GM18498 (cell line): Measurements from ENCODE around the gene UBE2R2.
"Not testable (repeated sequence)": the region's sequence is repeated elsewhere in the genome, so short reads cannot be mapped to it uniquely, and the experiment has no call there.

Source experiments
- ATAC-seq: cut with Tn5 transposase; IDR thresholded peaks from one replicate; pipeline ENCODE4 v1.9.1; 2021; ENCODE audit warnings: mild to moderate bottlenecking, moderate library complexity; ENCODE audit not compliant: unreplicated experiment

Gene UBE2R2

DNA sequence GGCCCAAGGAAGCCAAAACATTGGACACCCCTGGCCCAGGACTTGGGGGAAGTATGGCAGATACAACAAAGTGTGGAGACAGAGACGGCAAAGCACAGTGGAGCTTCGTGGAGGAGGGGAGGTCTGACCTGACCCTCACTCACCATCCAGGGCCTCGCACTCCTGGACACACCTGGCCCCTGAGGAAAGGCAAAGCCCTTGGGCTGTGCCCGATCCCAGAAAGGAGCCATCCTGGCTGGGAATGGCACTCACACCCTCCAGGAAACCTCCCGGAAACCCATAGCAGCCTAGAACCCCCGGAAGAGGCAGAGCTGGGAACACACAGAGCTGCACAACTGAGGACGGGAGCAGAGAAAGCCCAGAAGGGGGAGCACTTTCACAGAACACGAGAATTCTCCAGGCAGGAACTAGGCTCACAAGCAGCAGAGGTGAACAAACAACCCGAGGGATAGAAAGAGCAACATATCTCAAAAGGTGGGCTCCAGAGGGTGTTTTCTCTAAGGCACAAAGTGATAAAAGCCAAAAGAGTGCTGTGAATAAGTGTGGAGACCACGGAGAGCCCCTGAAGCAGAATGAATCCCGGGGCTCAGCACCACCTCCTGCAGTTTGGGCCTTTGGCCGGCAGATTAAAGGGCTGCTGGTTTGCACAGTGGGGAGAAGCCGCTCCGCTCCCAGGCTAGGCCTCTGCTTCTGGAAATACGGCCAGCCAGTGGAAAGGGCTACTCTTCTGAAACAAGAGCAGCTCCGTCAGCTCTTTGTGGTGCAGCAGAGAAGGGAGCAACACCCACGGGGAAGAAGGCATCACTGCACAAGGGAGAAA, 108.2 kb downstream of the UBE2R2 start:
- ATAC-seq: no peak

- ATAC-seq: no peak
Measured at GRCh38 chr9:33926746-33927485, 110.0 kb downstream of the UBE2R2 start.

DNA sequence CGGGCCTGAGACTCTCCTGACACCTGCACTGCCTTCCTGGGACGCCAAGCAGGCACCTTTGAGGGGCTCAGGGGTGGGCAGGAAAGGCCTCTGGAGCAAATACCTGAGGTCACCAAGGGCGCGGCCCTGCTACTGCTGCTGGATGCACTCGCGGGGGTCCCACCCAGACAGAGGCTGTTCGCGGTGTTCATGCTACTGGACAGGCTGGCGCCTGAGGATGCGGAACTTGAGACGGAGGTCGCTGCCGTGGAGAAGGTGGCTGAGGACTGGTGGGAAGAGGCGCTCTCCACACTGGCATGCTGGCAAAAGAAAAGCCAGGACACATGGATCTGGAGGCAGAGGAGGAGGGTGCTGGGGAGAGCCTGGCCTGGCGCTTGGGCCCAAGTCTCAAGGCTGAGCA, 110.7 kb downstream of the UBE2R2 start:
- ATAC-seq: no peak

GRCh38 chr9:33931326-33931725, 114.4 kb downstream of the UBE2R2 start:
- ATAC-seq: no peak

DNA sequence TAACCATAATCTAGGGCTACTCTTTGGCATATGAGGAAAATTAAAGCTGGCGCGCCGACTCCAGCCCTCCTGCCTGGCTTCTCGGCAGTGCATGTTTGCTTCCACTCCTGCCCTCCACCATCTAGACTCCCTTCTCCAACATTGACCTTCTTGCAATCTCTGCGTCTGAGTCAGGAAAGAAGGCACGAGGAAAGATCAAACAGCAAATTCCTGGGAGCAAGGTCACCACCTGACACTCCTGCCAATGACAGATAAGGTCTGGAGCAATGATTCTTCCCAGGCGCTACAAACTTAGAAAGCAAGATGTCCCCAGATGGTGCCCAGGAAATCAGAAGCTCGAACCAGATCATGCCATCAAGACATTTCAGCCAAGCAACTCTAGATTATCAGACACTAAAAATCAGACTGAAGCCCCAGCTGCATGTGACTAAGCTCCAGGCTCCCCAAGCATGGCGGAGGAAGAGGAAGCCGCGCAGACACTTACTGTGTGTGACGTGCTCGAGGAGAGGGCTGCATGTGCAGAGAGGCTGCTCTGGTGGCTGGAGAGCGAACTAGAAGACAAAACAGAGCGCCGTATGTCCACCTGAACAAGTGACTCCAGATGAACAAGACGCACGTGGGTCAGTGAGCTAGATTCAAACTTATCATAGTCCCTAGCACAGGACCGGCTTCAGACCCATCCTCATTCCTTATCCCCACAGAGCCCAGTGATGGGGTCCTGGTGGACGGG, 115.3 kb downstream of the UBE2R2 start:
- ATAC-seq: no peak

GRCh38 chr9:33934188-33934878, 117.4 kb downstream of the UBE2R2 start:
- ATAC-seq: no peak

DNA sequence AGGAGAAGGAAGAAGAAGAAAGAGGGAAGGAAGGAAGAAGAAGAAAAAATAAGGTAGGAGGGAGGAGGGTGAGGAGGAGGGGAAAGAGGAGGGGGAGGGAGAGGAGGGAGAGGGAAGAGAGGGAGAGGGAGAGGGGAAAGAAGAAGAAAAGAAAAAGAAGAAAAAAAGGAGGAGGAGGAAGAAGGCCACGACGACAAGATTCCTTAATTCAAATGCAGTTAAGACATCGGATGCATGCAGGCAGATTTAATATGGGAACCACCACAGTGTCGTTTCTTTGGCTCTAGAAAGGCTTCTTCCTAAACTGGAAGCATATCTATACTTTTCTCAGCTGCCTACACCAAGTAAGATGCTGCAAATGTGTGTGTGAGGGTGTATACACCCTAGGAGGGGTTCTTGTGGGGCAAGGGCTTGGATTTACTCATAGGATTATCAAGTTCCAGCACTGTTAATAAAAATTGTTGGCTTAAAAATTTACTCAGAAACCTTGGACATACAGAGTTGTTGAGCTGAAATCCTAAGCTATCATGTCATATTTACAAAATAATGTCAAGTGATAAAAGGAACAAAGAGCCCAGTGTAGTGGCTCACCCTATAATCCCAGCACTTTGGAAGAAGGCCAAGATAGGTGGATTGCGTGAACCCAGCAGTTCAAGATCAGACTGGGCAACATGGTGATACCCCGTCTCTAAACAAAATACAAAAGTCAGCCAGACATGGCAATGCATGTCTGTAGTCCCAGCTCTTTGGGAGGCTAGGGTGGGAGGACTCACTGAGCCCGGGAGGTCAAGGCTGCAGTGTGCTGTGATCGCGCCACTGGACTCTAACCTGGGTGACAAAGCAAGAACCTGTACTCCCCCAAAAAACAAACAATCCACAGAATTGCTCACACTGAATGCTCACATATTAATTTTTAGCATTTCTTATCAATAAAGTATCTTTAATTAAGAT, 123.2 kb downstream of the UBE2R2 start:
- no peak for ATAC-seq

DNA sequence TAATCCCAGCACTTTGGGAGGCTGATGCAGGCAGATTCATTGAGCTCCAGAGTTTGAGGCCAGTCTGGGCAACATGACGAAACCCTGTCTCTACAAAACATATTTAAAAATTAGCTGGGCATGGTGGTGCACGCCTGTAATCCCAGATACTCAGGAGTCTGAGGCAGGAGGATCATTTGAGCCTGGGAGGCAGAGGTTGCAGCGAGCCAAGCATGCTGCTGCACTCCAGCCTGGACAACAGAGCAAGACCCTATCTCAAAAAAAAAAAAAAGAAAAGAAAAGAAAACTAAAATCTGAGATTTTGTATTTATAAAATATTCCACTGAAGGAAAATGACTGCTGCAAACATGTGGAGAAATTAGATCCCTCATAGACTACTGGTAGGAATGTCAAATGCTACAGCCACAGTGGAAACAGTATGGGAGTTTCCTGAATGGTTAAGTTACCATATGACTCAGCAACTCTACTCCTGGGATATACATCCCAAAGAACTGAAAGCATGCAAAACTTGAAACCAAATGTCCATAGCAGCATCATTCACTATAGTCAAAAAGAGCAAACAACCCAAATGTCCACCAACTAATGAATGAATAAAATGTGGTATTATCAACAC, 125.6 kb downstream of the UBE2R2 start:
- no peak for ATAC-seq

DNA sequence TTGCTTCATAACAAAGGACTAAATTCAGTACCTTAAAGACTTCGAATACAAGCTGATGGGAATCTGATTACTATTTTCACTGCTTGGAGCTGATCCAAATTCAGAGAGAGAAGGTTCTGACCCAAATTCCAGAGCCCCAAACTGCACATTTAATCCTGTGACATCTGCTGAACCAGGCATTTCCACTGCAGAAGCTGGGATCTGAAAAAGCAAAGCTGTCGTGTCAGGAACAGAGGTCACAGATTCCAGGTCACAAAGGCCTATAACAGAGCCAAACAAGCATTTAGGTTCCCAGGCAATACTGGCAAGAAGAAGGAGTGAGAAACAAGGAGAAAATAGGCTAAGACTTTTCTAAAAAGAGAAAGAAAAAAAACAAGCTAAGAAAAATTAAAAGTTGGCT, 126.4 kb downstream of the UBE2R2 start:
- no peak for ATAC-seq

DNA sequence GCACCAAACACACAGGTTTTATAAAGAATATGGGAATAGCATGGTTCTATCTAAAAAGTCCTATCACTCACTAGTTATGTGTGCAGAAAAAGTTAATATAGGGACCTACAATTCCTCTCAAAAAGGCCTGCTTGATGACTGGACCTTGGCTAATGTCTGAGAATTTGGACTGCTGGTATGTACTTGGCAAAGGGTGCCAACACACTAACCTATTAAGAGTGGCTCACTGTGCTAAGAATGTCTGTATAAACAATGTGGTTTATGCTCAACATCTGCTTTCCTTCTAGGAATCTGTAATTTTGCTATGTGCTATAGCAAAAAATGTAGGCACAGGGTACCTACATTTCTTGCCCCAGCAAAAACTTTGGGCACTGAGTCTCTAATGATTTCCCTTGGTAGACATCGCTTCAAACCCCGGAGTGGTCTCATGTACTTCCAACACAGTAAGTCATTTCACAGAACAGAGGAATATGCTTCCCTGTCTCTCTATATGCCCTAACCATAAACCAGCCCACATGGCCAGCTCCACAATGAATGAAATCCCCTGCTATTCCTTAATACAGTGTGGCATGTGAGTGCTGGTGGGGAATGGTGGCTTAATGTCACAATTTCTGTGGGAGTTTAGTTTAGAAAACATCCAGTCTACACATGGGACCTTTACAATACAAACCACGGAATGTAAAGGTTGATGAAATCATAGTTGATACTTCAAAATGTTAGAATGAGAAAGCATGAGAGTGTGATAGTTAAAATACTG, 130.0 kb downstream of the UBE2R2 start:
- no peak for ATAC-seq

GRCh38 chr9:33950371-33950770, 133.4 kb downstream of the UBE2R2 start:
- no peak for ATAC-seq

- ATAC-seq: no peak
Measured at GRCh38 chr9:33952066-33952465, 135.1 kb downstream of the UBE2R2 start.

DNA sequence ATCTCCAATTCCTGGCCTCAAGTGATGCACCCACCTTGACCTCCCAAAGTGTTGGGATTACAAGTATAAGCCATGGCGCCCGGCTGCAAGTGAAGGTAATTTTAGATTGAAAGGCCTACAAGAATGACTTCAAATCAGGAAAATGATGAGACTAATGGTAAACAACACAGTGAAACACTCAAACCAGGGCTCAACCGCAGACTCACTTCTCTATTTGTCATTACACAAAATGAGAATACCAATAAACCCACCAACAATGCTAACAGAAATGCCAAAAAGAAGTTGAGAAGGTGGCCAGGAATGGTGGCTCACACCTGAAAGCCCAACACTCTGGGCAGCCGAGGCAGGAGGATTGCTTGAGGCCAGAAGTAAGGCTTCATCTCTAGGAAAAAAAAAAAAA, 139.6 kb downstream of the UBE2R2 start:
- ATAC-seq: no peak

- no peak for ATAC-seq
Measured at GRCh38 chr9:33959725-33960124, 142.8 kb downstream of the UBE2R2 start.

DNA sequence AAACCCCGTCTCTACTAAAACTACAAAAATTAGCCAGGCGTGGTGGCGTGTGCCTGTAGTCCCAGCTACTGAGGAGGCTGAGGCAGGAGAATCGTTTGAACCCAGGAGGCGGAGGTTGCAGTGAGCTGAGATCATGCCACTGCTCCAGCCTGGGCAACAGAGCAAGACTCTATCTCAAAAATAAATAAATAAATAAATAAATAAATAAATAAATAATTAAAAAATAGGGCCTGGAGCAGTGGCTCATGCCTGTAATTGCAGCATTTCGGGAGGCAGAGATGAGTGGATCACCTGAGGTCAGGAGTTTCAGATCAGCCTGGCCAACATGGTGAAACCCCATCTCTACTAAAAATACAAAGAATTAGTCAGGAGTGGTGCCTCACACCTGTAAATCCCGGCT, 145.5 kb downstream of the UBE2R2 start:
- not testable (repeated sequence) for ATAC-seq

DNA sequence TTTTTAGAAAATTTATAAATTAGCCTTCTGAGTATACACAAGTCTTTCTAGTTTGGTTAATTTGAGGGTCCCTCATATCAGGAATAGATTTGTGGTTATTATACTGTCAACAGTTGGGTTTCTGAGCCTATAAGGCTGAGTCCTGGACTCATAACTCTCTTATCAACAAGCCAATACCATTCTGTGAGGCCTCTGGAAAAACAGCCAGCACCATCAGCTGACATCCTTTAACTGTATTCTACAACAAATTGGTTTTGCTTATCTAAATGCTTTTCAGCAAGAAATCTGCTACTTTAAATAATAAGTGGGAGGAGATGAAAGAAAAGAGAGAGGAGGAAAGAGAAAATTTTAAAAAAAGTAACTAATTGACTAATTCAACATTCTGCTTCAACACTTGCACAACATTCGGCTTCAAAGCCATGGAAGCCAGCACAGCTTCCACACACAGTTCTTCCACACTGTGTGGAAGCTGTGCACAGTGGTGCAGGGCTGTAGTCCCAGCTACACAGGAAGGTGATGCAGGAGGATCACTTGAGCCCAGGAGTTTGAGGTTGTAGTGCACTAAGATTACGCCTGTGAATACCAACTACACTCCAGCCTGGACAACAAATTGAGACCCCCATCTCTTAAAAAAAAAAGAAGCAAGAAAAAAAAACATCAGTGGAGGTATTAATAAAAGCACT, 147.3 kb downstream of the UBE2R2 start:
- ATAC-seq: no peak
